ENCODE measurements around the gene C9orf78.

Gene C9orf78

DNA sequence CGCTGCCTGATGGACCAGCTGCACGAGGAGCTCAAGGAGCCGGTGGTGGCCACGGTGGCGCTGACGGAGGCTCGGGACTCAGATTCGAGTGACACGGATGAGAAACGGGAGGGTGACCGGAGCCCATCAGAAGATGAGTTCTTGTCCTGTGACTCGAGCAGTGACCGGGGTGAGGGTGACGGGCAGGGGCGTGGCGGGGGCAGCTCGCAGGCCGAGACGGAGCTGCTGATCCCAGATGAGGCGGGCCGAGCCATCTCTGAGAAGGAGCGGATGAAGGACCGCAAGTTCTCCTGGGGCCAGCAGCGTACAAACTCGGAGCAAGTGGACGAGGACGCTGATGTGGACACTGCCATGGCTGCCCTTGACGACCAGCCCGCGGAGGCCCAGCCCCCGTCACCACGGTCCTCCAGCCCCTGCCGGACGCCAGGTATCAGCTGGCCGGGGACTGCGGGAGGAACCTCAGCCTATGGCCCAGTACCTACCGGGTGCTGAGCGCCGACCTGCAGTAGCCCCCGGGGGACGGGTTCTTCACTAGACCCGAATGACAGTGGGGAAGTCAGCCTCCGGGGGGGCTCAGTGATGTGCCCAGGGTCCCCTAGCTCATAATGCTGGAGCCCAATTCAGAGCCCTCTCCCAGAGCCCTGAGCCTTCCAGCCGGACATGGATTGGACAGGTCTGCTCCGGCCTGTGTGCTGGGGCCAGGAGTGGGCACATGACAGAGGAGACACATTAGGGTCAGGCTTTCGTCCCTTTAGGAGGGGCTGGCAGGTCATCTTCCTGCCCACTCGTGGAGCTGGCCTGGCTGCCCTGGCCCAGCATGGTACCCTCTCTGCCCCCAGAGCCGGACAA is 33.2 kb upstream of the C9orf78 start:
- DNase-seq: no peak

GRCh38 chr9:129867136-129868022 is 32.3 kb upstream of the C9orf78 start:
- no peak for DNase-seq

DNA sequence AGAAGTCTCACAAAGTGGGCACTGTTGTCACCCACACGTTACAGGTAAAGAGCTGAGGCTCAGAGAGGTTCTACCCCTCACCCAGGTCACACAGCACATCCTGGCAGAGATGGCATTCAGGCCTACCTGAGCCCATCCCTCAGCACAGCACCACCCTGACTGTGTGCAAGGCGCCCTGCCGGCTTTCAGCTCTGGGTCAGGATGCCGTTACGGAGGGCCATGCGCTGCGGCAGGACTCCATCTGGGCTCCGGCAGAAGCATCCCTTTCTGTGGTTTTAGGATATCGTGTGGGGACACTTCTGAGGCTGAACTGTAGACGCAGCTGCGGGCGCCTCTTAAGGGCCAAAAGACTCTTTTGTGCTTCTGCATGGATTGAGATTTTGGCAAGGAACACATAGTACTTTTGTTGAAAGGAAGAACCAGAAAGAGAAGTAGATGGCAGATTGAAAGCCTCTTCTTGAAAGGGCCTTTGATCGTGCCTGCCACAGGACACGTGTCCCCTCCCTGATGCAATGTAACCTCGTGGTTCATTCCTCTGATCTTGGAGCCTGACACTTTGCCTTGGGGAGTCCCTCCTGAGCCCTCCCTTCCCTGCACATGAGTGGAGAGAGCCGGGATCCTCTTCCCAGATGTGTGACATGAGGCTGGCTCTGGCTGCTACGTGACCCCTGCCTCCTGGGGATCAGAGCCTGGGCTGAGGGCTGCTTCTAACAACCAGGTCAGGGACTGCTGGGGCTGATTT is 31.5 kb upstream of the C9orf78 start:
- DNase-seq: peak in 1 of 51 donors; percentile 30

DNA sequence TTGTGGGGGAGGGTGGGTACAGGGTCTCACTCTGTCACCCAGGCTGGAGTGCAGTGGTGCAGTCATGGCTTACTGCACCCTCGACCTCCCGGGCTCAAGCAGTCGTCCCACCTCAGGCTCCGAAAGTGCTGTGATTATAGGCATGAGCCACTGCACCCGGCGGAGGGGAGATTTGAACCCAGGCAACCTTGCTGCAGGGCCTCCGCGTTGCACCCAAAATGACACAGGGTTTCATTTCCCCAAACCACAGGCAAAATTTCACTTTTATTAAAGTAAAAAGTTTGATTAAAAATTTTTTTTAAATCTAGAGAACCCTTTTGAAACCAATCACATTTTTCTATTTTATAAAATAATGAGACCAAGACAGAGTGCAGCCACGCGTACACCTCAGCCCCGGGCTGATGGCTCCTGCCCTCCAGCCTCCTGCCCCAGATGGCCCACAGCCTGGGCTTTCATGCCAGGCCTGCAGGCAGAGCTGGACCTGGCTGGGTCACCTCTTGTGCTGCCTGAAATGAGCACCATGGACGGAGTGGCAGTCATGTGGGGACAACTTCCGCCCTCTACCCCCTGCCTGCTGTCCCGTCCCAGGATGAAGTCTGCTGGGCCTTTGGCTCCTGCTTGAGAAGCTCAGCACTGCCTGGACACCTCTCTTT is 30.7 kb upstream of the C9orf78 start:
- no peak for DNase-seq

- DNase-seq: no peak
Observed at GRCh38 chr9:129864991-129865647, 30.0 kb upstream of the C9orf78 start.

DNA sequence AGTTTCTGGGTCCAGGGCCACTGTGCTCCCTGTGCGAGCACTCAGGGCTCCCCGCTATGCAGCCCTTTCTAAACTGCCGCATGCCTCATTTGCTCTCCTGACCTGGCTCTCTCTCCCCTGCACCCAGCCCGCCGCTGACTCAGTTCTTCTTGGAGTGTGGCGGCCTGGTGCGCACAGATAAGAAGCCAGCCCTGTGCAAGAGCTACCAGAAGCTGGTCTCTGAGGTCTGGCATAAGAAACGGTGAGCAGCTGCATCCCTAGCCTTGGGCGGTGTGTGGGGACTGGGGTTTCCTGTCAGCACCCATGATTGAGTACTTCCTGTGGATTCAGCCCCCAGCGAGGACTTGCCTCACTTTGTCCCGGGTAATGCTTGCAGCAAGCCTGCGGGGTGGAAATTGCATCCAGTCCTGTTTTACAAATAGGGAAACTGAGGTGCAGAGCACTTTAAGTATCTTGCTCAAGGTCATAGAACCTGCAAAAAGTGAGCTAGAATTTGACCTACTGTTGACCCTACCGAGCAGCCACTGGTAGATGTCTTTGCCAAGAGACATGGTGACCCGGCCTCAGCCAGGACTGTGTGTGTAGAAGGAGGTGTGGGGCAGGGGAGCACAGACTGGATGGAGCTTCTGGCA is 28.1 kb upstream of the C9orf78 start:
- no peak for DNase-seq

DNA sequence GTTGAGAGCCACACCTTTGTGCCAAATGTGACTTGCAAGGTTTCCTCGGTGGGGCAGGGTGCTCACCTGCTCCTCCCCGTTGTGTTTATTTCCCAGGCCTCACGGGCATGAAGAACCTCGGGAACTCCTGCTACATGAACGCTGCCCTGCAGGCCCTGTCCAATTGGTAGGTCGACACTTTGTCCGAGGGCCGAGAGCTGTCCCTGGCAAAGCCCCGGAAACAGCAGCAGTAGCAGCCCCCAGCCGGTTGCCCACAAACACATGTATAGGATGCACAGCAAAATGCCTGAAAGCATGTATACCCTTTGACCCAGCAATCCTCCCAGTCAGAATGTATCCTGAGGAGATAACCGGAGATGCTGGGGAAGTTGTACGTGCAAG is 26.4 kb upstream of the C9orf78 start:
- DNase-seq: no peak

- DNase-seq: no peak
Observed at GRCh38 chr9:129860653-129861446, 25.8 kb upstream of the C9orf78 start.

- DNase-seq: no peak
Observed at GRCh38 chr9:129858167-129858962, 23.3 kb upstream of the C9orf78 start.

- DNase-seq: no peak
Observed at GRCh38 chr9:129857207-129857606, 22.1 kb upstream of the C9orf78 start.

GRCh38 chr9:129854588-129855110 is 19.6 kb upstream of the C9orf78 start:
- DNase-seq: no peak

GRCh38 chr9:129853614-129854013 is 18.5 kb upstream of the C9orf78 start:
- DNase-seq: no peak

- DNase-seq: no peak
Observed at GRCh38 chr9:129852579-129852978, 17.5 kb upstream of the C9orf78 start.

DNA sequence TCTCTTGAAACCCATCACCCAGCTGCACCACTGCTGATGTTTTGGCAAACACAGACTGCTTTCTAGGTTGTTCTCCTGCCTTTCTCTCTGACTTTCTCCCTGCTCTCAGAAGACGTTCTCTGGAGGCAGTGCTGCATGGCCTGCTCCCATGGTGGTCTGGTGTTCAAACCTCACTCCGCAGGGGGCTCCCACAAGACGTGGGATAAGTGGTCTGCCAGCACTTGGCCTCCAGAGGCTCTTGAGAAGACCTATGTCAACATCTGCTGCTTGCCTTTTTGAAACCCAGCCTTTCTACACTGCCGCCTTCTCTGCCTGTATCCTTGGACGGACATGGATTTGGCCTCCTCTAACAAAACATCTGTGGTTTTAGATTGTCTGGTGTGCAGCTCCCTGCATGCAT is 16.7 kb upstream of the C9orf78 start:
- no peak for DNase-seq

DNA sequence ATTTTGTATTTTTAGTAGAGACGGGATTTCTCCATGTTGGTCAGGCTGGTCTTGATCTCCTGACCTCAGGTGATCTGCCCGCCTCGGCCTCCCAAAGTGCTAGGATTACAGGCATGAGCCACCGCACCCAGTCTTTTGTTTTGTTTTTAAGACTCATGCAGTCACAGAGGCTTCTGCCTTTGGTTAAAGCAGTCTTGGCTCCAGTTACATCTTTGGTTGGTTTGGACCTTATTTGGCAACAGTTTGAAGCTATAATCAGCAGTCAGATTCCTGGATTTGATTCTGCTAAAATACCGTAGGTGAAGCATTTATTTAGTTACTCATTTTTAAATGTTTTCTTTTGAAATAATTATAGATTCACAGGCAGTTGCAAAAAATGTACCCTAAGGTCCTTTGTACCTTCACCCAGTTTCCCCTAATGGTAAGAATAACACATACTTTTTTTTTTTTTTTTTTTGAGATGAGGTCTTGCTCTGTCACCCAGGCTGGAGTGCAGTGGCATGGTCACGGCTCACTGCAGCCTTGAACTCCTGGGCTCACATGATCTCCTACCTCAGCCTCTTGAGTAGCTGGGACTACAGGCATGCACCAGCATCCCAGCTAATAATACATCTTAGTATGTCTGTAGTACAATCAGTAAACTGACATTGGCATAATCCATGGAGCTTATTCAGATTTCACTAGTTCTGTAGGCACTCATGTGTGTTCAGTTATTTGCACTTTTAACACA is 15.9 kb upstream of the C9orf78 start:
- DNase-seq: no peak

GRCh38 chr9:129849901-129850300 is 14.8 kb upstream of the C9orf78 start:
- DNase-seq: no peak

- no peak for DNase-seq
Observed at GRCh38 chr9:129848712-129849441, 13.8 kb upstream of the C9orf78 start.
